HCT116 (cell line): ENCODE results near the gene RBM14. TPM values are rescaled to one million over a fixed set of nuclear protein-coding genes. Genes with fewer than 3 reads are reported as not detected.

ENCODE experiments used
- ATAC-seq: fragments of 200-7000 bp; cut with Tn5 transposase; 2 replicates; pipeline ENCODE4 v1.9.1; 2020; ENCODE audit warnings: mild to moderate bottlenecking, moderate library complexity
- BruUV-seq: library from RNA; stranded (reverse); fragments of 400-500 nt; replicated peaks from 2 replicates; lab custom pipeline; 2021; lab: Mats Ljungman, UMichigan
- CTCF ChIA-PET: fragments of 300-600 bp; sonication (Branson Sonifier 250); formaldehyde crosslinking; loops from one replicate; lab custom pipeline; 2021; ENCODE audit warnings: antibody characterized with exemption; lab: Charles Lee
- POLR2A ChIA-PET: fragments of 300-600, 350-600 bp; sonication (Branson Sonifier 250); formaldehyde crosslinking; loops from one replicate; lab custom pipeline; 2021; ENCODE audit warnings: antibody characterized with exemption; lab: Charles Lee
- RAD21 ChIA-PET, 2 experiments: fragments of 300-600 bp; sonication (Branson Sonifier 250); formaldehyde crosslinking; loops; one replicate each; lab custom pipeline; 2023; ENCODE audit warnings: low total read pairs in 2 of 2; ENCODE audit not compliant: uncharacterized antibody in 2 of 2, unreplicated experiment in 2 of 2, low non-redundant PET in 1 of 2; lab: Charles Lee
- DNase-seq: peaks from one replicate; pipeline ENCODE4 v3.0.0-alpha.2; 2010; ENCODE audit warnings: low read depth, low spot score
- H2AFZ ChIP-seq: fragments of 200-600 bp; shearing (Covaris generic), sonication (generic); 2 replicates; pipeline ENCODE4 v1.6.1; 2017; ENCODE audit warnings: low read depth, mixed run types, mixed read lengths, antibody characterized with exemption, low read length; ENCODE audit not compliant: poor library complexity, severe bottlenecking
- H3K27ac ChIP-seq: 2 replicates; pipeline ENCODE4 v1.5.1; 2012; ENCODE audit warnings: low read depth, low read length
- H3K27me3 ChIP-seq: fragments of 200-600 bp; sonication (generic); 2 replicates; pipeline ENCODE4 v1.6.1; 2016; ENCODE audit warnings: mixed run types, low read length, mixed read lengths; ENCODE audit not compliant: insufficient read depth
- H3K36me3 ChIP-seq, 2 experiments: fragments of 200-500 bp in 1 of 2; fragments of 200-600 bp in 1 of 2; sonication (Bioruptor generic) in 1 of 2; sonication (generic) in 1 of 2; 2 replicates each; pipeline versions ENCODE4 v1.5.1 to v1.6.1; 2014 to 2016; ENCODE audit warnings: low read length in 2 of 2, inconsistent platforms in 1 of 2, mixed read lengths in 1 of 2, mixed run types in 1 of 2; ENCODE audit not compliant: insufficient read depth in 2 of 2, control insufficient read depth in 1 of 2
- H3K4me1 ChIP-seq, 2 experiments: fragments of 200-600 bp in 1 of 2; sonication (generic) in 1 of 2; 2 replicates each; pipeline versions ENCODE4 v1.5.1 to v1.6.1; 2012 to 2017; ENCODE audit warnings: low read length in 2 of 2, inconsistent platforms in 1 of 2, mild to moderate bottlenecking in 1 of 2, mixed read lengths in 1 of 2, mixed run types in 1 of 2, moderate library complexity in 1 of 2; ENCODE audit not compliant: insufficient read depth in 2 of 2, control insufficient read depth in 1 of 2
- H3K4me2 ChIP-seq: fragments of 200-600 bp; sonication (generic); 2 replicates; pipeline ENCODE4 v1.6.1; 2017; ENCODE audit warnings: mixed run types, low read length, mixed read lengths
- H3K4me3 ChIP-seq, 2 experiments: fragments of 200-600 bp in 1 of 2; sonication (generic) in 1 of 2; replicated peaks in 1 of 2; 2 replicates each; pipeline ENCODE4 v1.5.1; 2011 to 2016; ENCODE audit warnings: low read length in 2 of 2, control low read depth in 1 of 2, low read depth in 1 of 2, mild to moderate bottlenecking in 1 of 2, mixed read lengths in 1 of 2, mixed run types in 1 of 2
- H3K79me2 ChIP-seq: fragments of 200-600 bp; sonication (generic); 2 replicates; pipeline ENCODE4 v1.6.1; 2017; ENCODE audit warnings: mild to moderate bottlenecking, mixed run types, low read length, moderate library complexity, mixed read lengths; ENCODE audit not compliant: insufficient read depth
- H3K9ac ChIP-seq: fragments of 200-600 bp; sonication (generic); 2 replicates; pipeline ENCODE4 v1.6.1; 2016; ENCODE audit warnings: low read length, mixed read lengths
- H3K9me2 ChIP-seq: fragments of 200-600 bp; sonication (generic), shearing (Covaris generic); 2 replicates; pipeline ENCODE4 v1.6.1; 2017; ENCODE audit warnings: mixed run types, mild to moderate bottlenecking, moderate library complexity; ENCODE audit not compliant: insufficient read depth
- H3K9me3 ChIP-seq, 2 experiments: fragments of 200-500 bp in 1 of 2; fragments of 200-600 bp in 1 of 2; sonication (Bioruptor generic) in 1 of 2; sonication (generic) in 1 of 2; 2 replicates each; pipeline ENCODE4 v1.6.1; 2014 to 2017; ENCODE audit warnings: low read length in 2 of 2, mixed read lengths in 2 of 2, inconsistent platforms in 1 of 2, low read depth in 1 of 2, mild to moderate bottlenecking in 1 of 2, mixed run types in 1 of 2, moderate library complexity in 1 of 2; ENCODE audit not compliant: control insufficient read depth in 1 of 2, insufficient read depth in 1 of 2
- H4K20me1 ChIP-seq: fragments of 200-600 bp; sonication (generic), shearing (Covaris generic); 2 replicates; pipeline ENCODE4 v1.6.1; 2017; ENCODE audit warnings: mixed run types, mild to moderate bottlenecking, moderate library complexity; ENCODE audit not compliant: insufficient read depth
- FOSL1 ChIP-seq: IDR thresholded peaks from 2 replicates; pipeline ENCODE4 v1.6.1; 2012; ENCODE audit warnings: low read depth
- intact Hi-C: fragments of 100-400 bp; cut with micrococcal nuclease; formaldehyde crosslinking; loops from 2 replicates; pipeline ENCODE4 v1.10.0; 2022
- total RNA-seq: library from RNA; stranded (reverse); gene quantifications from one replicate; pipeline ENCODE4 v1.2.1, GENCODE V29; 2021; ENCODE audit not compliant: unreplicated experiment

The RBM14 gene
- total RNA-seq, 1 experiment from 2014 or later: 95.3 TPM

- no peak for TF ChIP-seq FOSL1
- TF ChIP-seq, all 23 proteins: peak for 0
- DNase-seq: no peak
- Histone ChIP-seq H3K4me2 (no peak overlapping the region), H4K20me1 (no peaks in the 10 kb centered on the region), H3K9me3 (no peaks in the 10 kb centered on the region), H3K4me3 (no peak overlapping the region), H3K9ac (no peak overlapping the region), H2AFZ (no peak overlapping the region), H3K4me1 (peaks cover 3 to 24% of the 10 kb centered on the region in 2 experiments; a peak in 3 of 4 replicates), H3K27ac (no peak overlapping the region), H3K9me2 (no peaks in the 10 kb centered on the region), H3K36me3 (peaks cover 11 to 14% of the 10 kb centered on the region in 2 experiments; a peak in 2 of 4 replicates), H3K27me3 (no peaks in the 10 kb centered on the region), H3K79me2 (peaks cover 69% of the 10 kb centered on the region)
- ChIA-PET RAD21 (no interaction called here), CTCF (interaction anchor here (0.6 kb wide), 1 partner anchor 181 kb away, joined by 4 read pairs; no protein-coding TSS in a partner anchor), POLR2A (no interaction called here)
- intact Hi-C loops: loop anchor here (10.0 kb wide), 1 partner anchor 240 kb away; the partner anchor contains the start of gene MRPL11
- ATAC-seq: no peak
- no TSS peak for BruUV-seq
These were observed 58.7 kb downstream of the RBM14 start for GRCh38 chr11:66674964-66675602.

- no peaks in the 10 kb centered on the region for H3K9me3 ChIP-seq
- H3K4me2 ChIP-seq: peak overlapping the region; percentile 93
- peak overlapping the region; percentile 68 to 70; a peak in 2 of 4 replicates for H3K4me3 ChIP-seq
- H3K27me3 ChIP-seq: no peaks in the 10 kb centered on the region
- DNase-seq (no peak), ATAC-seq (no peak)
- ChIA-PET POLR2A (no interaction called here), RAD21 (no interaction called here), CTCF (interaction anchor here (1.1 to 1.3 kb wide), 2 partner anchors 158 to 267 kb away, joined by 3 to 4 read pairs; no protein-coding TSS in a partner anchor)
- peaks cover 3 to 24% of the 10 kb centered on the region in 2 experiments; a peak in 3 of 4 replicates for H3K4me1 ChIP-seq
- H3K9ac ChIP-seq: peak overlapping the region; percentile 79; the same call in 1 of the 2 replicates
- peaks cover 56% of the 10 kb centered on the region for H3K79me2 ChIP-seq
- H3K36me3 ChIP-seq: peaks cover 8 to 10% of the 10 kb centered on the region in 2 experiments; a peak in 2 of 4 replicates
- H2AFZ ChIP-seq: no peak overlapping the region
- H3K9me2 ChIP-seq: no peaks in the 10 kb centered on the region
- no peak overlapping the region for H3K27ac ChIP-seq
- intact Hi-C loops: loop anchor here (10.0 kb wide), 1 partner anchor 242 kb away; the partner anchor contains the start of gene MRPL11
- TF ChIP-seq FOSL1: no peak
- no peaks in the 10 kb centered on the region for H4K20me1 ChIP-seq
- TSS peak; percentile 49 for BruUV-seq
These were observed 60.0 kb downstream of the RBM14 start for GRCh38 chr11:66676282-66676919.

Other genes starting within 250 kb of the RBM14 start
- gene SLC29A2, start 244.9 kb upstream of the RBM14 start, total RNA-seq: 39.7 TPM
- gene NPAS4, start 195.6 kb upstream of the RBM14 start, total RNA-seq: not detected
- 126 TPM for gene MRPL11, start 177.8 kb upstream of the RBM14 start, total RNA-seq
- gene PELI3, start 149.7 kb upstream of the RBM14 start, total RNA-seq: 12.8 TPM
- gene DPP3, start 136.2 kb upstream of the RBM14 start, total RNA-seq: 55.6 TPM
- 29.8 TPM for gene BBS1, start 106.0 kb upstream of the RBM14 start, total RNA-seq
- gene ZDHHC24, start 70.6 kb upstream of the RBM14 start, total RNA-seq: 10.5 TPM
- gene ACTN3, start 69.7 kb upstream of the RBM14 start, total RNA-seq: not detected
- 0.34 TPM for gene CTSF, start 48.0 kb upstream of the RBM14 start, total RNA-seq
- 0.39 TPM for gene CCDC87, start 23.6 kb upstream of the RBM14 start, total RNA-seq
- 40.6 TPM for gene CCS, start 23.4 kb upstream of the RBM14 start, total RNA-seq
- 94.4 TPM for gene RBM4, start 22.1 kb downstream of the RBM14 start, total RNA-seq
- gene RBM4B, start 61.3 kb downstream of the RBM14 start, total RNA-seq: 18.1 TPM
- 18.5 TPM for gene SPTBN2, start 112.6 kb downstream of the RBM14 start, total RNA-seq
- 35.3 TPM for gene RCE1, start 226.8 kb downstream of the RBM14 start, total RNA-seq
- gene LRFN4, start 240.4 kb downstream of the RBM14 start, total RNA-seq: 55.4 TPM